GM12878 (cell line): ENCODE measurements around the gene TMEM135. TPM values are rescaled to one million over a fixed set of nuclear protein-coding genes. Genes with fewer than 3 reads are reported as not detected.

ENCODE experiments used
- ATAC-seq: fragments of 200-7000 bp; cut with Tn5 transposase; 3 replicates; pipeline ENCODE4 v1.9.1; 2020; ENCODE audit warnings: mild to moderate bottlenecking, moderate library complexity
- BruUV-seq: library from RNA; stranded (reverse); fragments of 400-500 nt; replicated peaks from 2 replicates; lab custom pipeline; 2021; lab: Mats Ljungman, UMichigan
- CTCF ChIA-PET: fragments of 300-600 bp; sonication (Branson Sonifier 250); formaldehyde crosslinking; extraction: SDS; loops from one replicate; lab custom pipeline; 2021; ENCODE audit warnings: inconsistent platforms; lab: Yijun Ruan, JAX
- POLR2A ChIA-PET: fragments of 350-600 bp; formaldehyde crosslinking; extraction: SDS; loops from one replicate; lab custom pipeline; 2021; ENCODE audit warnings: inconsistent platforms; lab: Charles Lee
- RAD21 ChIA-PET: fragments of 300-600 bp; sonication (Branson Sonifier 250); formaldehyde crosslinking; loops from one replicate; lab custom pipeline; 2023; ENCODE audit warnings: antibody characterized with exemption; ENCODE audit not compliant: unreplicated experiment; lab: Charles Lee
- SMC1A ChIA-PET: fragments of 300-600 bp; sonication (Branson Sonifier 250); formaldehyde crosslinking; loops from one replicate; lab custom pipeline; 2023; ENCODE audit not compliant: unreplicated experiment, uncharacterized antibody; lab: Charles Lee
- DNase-seq: peaks from one replicate; pipeline ENCODE4 v3.0.0-alpha.2; 2011; ENCODE audit warnings: low read depth, low spot score
- FAIRE-seq: peaks from 3 replicates; lab custom pipeline; 2011; peaks lifted over from hg19 to GRCh38; lab: Jason Lieb, UNC
- H2AFZ ChIP-seq: 2 replicates; pipeline ENCODE4 v1.6.0; 2011; ENCODE audit warnings: low read depth, low read length, control low read depth; ENCODE audit not compliant: control insufficient read depth
- H3K27ac ChIP-seq: 2 replicates; pipeline ENCODE4 v1.5.1; 2011; ENCODE audit warnings: control low read depth; ENCODE audit not compliant: control insufficient read depth, insufficient read depth
- H3K27me3 ChIP-seq, 2 experiments: replicated peaks in 1 of 2; 2 replicates each; pipeline versions ENCODE4 v1.6.0 to v1.6.1; 2011; ENCODE audit warnings: low read length in 1 of 2; ENCODE audit not compliant: control insufficient read depth in 2 of 2, insufficient read depth in 2 of 2
- H3K36me3 ChIP-seq, 2 experiments: 2 replicates each; pipeline ENCODE4 v1.5.1; 2011; ENCODE audit warnings: low read length in 1 of 2; ENCODE audit not compliant: control insufficient read depth in 2 of 2, insufficient read depth in 2 of 2
- H3K4me1 ChIP-seq: 2 replicates; pipeline ENCODE4 v1.6.1; 2011; ENCODE audit warnings: mild to moderate bottlenecking, low read length, moderate library complexity, mixed read lengths; ENCODE audit not compliant: control insufficient read depth, insufficient read depth
- H3K4me2 ChIP-seq: 2 replicates; pipeline ENCODE4 v1.6.0; 2011; ENCODE audit warnings: control low read depth; ENCODE audit not compliant: control insufficient read depth, insufficient read depth
- H3K4me3 ChIP-seq: fragments of 200-600 bp; sonication (generic); 2 replicates; pipeline ENCODE4 v1.5.1; 2016
- H3K79me2 ChIP-seq: 2 replicates; pipeline ENCODE4 v1.6.0; 2011; ENCODE audit warnings: low read length; ENCODE audit not compliant: control insufficient read depth, insufficient read depth
- H3K9ac ChIP-seq: 2 replicates; pipeline ENCODE4 v1.8.0; 2011; ENCODE audit warnings: low read length, control low read depth, mixed read lengths; ENCODE audit not compliant: control insufficient read depth, insufficient read depth
- H3K9me3 ChIP-seq: replicated peaks from 3 replicates; pipeline ENCODE4 v1.5.1; 2011; ENCODE audit warnings: mild to moderate bottlenecking, low read length; ENCODE audit not compliant: control insufficient read depth, insufficient read depth
- H4K20me1 ChIP-seq: 2 replicates; pipeline ENCODE4 v1.6.0; 2011; ENCODE audit not compliant: control insufficient read depth, insufficient read depth
- ATF2 ChIP-seq: IDR thresholded peaks from 2 replicates; pipeline ENCODE4 v1.6.1; 2012; ENCODE audit warnings: low read length, inconsistent platforms
- BCL11A ChIP-seq: IDR thresholded peaks from 2 replicates; pipeline ENCODE4 v1.6.1; 2011; ENCODE audit warnings: low read depth, low read length
- BCLAF1 ChIP-seq: fragments of 450-650 bp; IDR thresholded peaks from 2 replicates; pipeline ENCODE4 v1.6.1; 2017; ENCODE audit warnings: antibody characterized with exemption, mild to moderate bottlenecking, moderate library complexity
- BMI1 ChIP-seq: fragments of 450-650 bp; IDR thresholded peaks from 2 replicates; pipeline ENCODE4 v1.6.1; 2016; ENCODE audit warnings: mild to moderate bottlenecking, moderate library complexity, borderline replicate concordance
- CHD1 ChIP-seq: IDR thresholded peaks from 2 replicates; pipeline ENCODE4 v1.6.1; 2012; ENCODE audit warnings: low read depth, low read length, improper control_type of control experiment
- ESRRA ChIP-seq: IDR thresholded peaks from 2 replicates; pipeline ENCODE4 v1.6.1; 2012; ENCODE audit warnings: mild to moderate bottlenecking, low read length, improper control_type of control experiment
- HDAC2 ChIP-seq: fragments of 200-600 bp; sonication (generic); IDR thresholded peaks from 2 replicates; pipeline ENCODE4 v1.6.1; 2017
- MTA2 ChIP-seq: fragments of 450-650 bp; IDR thresholded peaks from 2 replicates; pipeline ENCODE4 v1.6.1; 2016; ENCODE audit warnings: low read depth, mild to moderate bottlenecking, moderate library complexity
- NR2C1 ChIP-seq: fragments of 450-650 bp; IDR thresholded peaks from 2 replicates; pipeline ENCODE4 v1.6.1; 2017; ENCODE audit warnings: antibody characterized with exemption, mild to moderate bottlenecking, moderate library complexity
- RELA ChIP-seq: fragments of 450-650 bp; IDR thresholded peaks from 2 replicates; pipeline ENCODE4 v1.8.0; 2014; ENCODE audit warnings: borderline replicate concordance; ENCODE audit not compliant: partially characterized antibody
- SRF ChIP-seq, 2 experiments: IDR thresholded peaks; 2 replicates each; pipeline ENCODE4 v1.6.1; 2011; ENCODE audit warnings: low read depth in 2 of 2, low read length in 2 of 2, mild to moderate bottlenecking in 1 of 2, moderate library complexity in 1 of 2
- TAF1 ChIP-seq: IDR thresholded peaks from 2 replicates; pipeline ENCODE4 v1.6.1; 2011; ENCODE audit warnings: mild to moderate bottlenecking, low read depth, low read length, borderline replicate concordance
- ZBTB4 ChIP-seq: fragments of 450-650 bp; formaldehyde crosslinking; IDR thresholded peaks from 2 replicates; pipeline ENCODE4 v1.4.0; 2022; ENCODE audit warnings: mild to moderate bottlenecking, moderate library complexity
- ZSCAN29 ChIP-seq: fragments of 450-650 bp; IDR thresholded peaks from 2 replicates; pipeline ENCODE4 v1.6.1; 2017; ENCODE audit warnings: mild to moderate bottlenecking, moderate library complexity
- WGBS: methylation state at CpG from one replicate; pipeline ENCODE4 v1.1.6; 2016; ENCODE audit warnings: low lambda C conversion rate; ENCODE audit not compliant: insufficient replicate concordance, insufficient coverage; ENCODE audit errors: missing lambda C conversion rate; 5-methylcytosine and 5-hydroxymethylcytosine counted together
- in situ Hi-C: fragments of 300-500 bp; cut with MboI; formaldehyde crosslinking; loops from 9 replicates; pipeline ENCODE4 v1.14.3; 2018; ENCODE audit warnings: mixed read lengths
- intact Hi-C: fragments of 100-400 bp; cut with micrococcal nuclease; formaldehyde crosslinking; loops from one replicate; pipeline ENCODE4 v1.14.2; 2022; ENCODE audit not compliant: unreplicated experiment
- polyA plus RNA-seq, 11 experiments: library from polyadenylated mRNA; depleted of rRNA in 4 of 11; unstranded in 6 of 11; stranded (reverse) in 5 of 11; fragments of >200 nt; fragmentation: Nextera tagmentation in 4 of 11; fragmentation: Illumina TruSeq in 1 of 11; extraction: Ambion mirVana in 4 of 11; extraction: Trizol in 1 of 11; gene quantifications; 1 replicate in 1 of 11; 2 replicates in 10 of 11; pipeline versions ENCODE4 v1.2.1 to v1.2.3, GENCODE V29; 2011 to 2016; ENCODE audit warnings: inconsistent platforms in 2 of 11, missing spikeins in 2 of 11, low read depth in 1 of 11
- total RNA-seq, 4 experiments: library from RNA; depleted of rRNA in 3 of 4; stranded (reverse); fragments of >200 nt in 3 of 4; fragmentation: Illumina TruSeq in 1 of 4; extraction: Trizol in 1 of 4; gene quantifications; 2 replicates each; pipeline versions ENCODE4 v1.2.1 to v1.2.3, GENCODE V29; 2013 to 2021

The TMEM135 gene
- total and polyA plus RNA-seq, 10 of the 15 experiments (the other 5 are each of a cell fraction or from before 2014, with no cell fraction given): 7.2 to 117 (median 12.9) TPM

GRCh38 chr11:87150936-87151335 is 113.2 kb downstream of the TMEM135 start (continued):
- TF ChIP-seq BMI1 (no peak), ZBTB4 (CRISPR knock-in tag) (no peak), HDAC2 (no peak)
- TF ChIP-seq, all 136 proteins: peak for 0

GRCh38 chr11:87154246-87154645 is 116.5 kb downstream of the TMEM135 start:
- WGBS: 97% methylated on average over 2 of the region's 2 CpGs
- in situ Hi-C loops (no loop called here), intact Hi-C loops (no loop called here)
- no peak overlapping the region for H2AFZ ChIP-seq
- no peaks in the 10 kb centered on the region for H3K4me1 ChIP-seq
- ChIA-PET RAD21 (no interaction called here), CTCF (no interaction called here), SMC1A (no interaction called here), POLR2A (no interaction called here)
- BruUV-seq: no TSS peak
- ATAC-seq: no peak
- H3K9me3 ChIP-seq: no peaks in the 10 kb centered on the region
- H3K79me2 ChIP-seq: no peaks in the 10 kb centered on the region
- no peak overlapping the region for H3K9ac ChIP-seq
- H3K27me3 ChIP-seq: no peaks in the 10 kb centered on the region
- DNase-seq: no peak
- no peak overlapping the region for H3K4me3 ChIP-seq
- no peak overlapping the region for H3K27ac ChIP-seq
- FAIRE-seq: no peak
- H3K4me2 ChIP-seq: no peak overlapping the region
- no peaks in the 10 kb centered on the region for H3K36me3 ChIP-seq
- no peaks in the 10 kb centered on the region for H4K20me1 ChIP-seq
- no peak for TF ChIP-seq ESRRA
- TF ChIP-seq CHD1: no peak
- TF ChIP-seq ATF2: no peak
- no peak for TF ChIP-seq BCLAF1
- TF ChIP-seq ZSCAN29: no peak
- no peak for TF ChIP-seq MTA2
- TF ChIP-seq RELA: no peak
- no peak for TF ChIP-seq BCL11A
- TF ChIP-seq SRF (IDR thresholded peaks at IDR 0.05; ENCODE audit: low read depth in 2 of 2, low read length in 2 of 2): no peak
- no peak for TF ChIP-seq NR2C1
- TF ChIP-seq TAF1: no peak
